Adrenal gland (tissue), 5 donors: ENCODE results near the gene FBXW8.

Experiments used
- POLR2A ChIP-seq, 2 donors: fragments of 450-650 bp; IDR thresholded peaks; one replicate each; pipeline ENCODE4 v1.6.1; 2017; ENCODE audit warnings: antibody characterized with exemption in 2 of 2, mild to moderate bottlenecking in 2 of 2, moderate library complexity in 1 of 2
- TF ChIP-seq, protein P1 (sequence below), 6 experiments: fragments of 450-650 bp in 4 of 6; fragments of 200-600 bp in 2 of 6; sonication (generic) in 1 of 6; IDR thresholded peaks; 1 replicate in 5 of 6; 2 replicates in 1 of 6; pipeline versions ENCODE4 v1.5.1 to v1.8.0; 2016 to 2021; ENCODE audit warnings: antibody characterized with exemption in 6 of 6, mild to moderate bottlenecking in 2 of 6, moderate library complexity in 1 of 6
- donor health status: DM: no; HTN: no; CAD: no.

- TF ChIP-seq, protein P1, sequence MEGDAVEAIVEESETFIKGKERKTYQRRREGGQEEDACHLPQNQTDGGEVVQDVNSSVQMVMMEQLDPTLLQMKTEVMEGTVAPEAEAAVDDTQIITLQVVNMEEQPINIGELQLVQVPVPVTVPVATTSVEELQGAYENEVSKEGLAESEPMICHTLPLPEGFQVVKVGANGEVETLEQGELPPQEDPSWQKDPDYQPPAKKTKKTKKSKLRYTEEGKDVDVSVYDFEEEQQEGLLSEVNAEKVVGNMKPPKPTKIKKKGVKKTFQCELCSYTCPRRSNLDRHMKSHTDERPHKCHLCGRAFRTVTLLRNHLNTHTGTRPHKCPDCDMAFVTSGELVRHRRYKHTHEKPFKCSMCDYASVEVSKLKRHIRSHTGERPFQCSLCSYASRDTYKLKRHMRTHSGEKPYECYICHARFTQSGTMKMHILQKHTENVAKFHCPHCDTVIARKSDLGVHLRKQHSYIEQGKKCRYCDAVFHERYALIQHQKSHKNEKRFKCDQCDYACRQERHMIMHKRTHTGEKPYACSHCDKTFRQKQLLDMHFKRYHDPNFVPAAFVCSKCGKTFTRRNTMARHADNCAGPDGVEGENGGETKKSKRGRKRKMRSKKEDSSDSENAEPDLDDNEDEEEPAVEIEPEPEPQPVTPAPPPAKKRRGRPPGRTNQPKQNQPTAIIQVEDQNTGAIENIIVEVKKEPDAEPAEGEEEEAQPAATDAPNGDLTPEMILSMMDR (IDR thresholded peaks at IDR 0.05), result no peak
- TF ChIP-seq POLR2A (IDR thresholded peaks at IDR 0.05), result no peak
Measured at GRCh38 chr12:117052386-117053049, 141.8 kb downstream of the FBXW8 start.
